A549 (cell line): ENCODE measurements around the gene FBXO15. TPM values are rescaled to one million over a fixed set of nuclear protein-coding genes. Genes with fewer than 3 reads are reported as not detected.

Source experiments
- ATAC-seq, 2 experiments: fragments of 200-7000 bp in 1 of 2; fragments of >200 bp in 1 of 2; cut with Nextera tagmentation in 1 of 2; cut with Tn5 transposase in 1 of 2; 3 replicates each; pipeline versions ENCODE4 v1.8.0 to v1.9.1; 2018 to 2020; ENCODE audit warnings: mild to moderate bottlenecking in 1 of 2, moderate library complexity in 1 of 2
- CTCF ChIA-PET: fragments of 300-600 bp; sonication (Branson Sonifier 250); formaldehyde crosslinking; extraction: SDS; loops from one replicate; lab custom pipeline; 2021; ENCODE audit warnings: antibody characterized with exemption, inconsistent platforms; lab: Yijun Ruan, JAX
- POLR2A ChIA-PET: fragments of 350-600 bp; formaldehyde crosslinking; extraction: SDS; loops from one replicate; lab custom pipeline; 2021; ENCODE audit warnings: antibody characterized with exemption, inconsistent platforms; lab: Yijun Ruan, JAX
- DNase-seq, 2 experiments: peaks; one replicate each; pipeline versions ENCODE4 v3.0.0 to v3.0.0-alpha.2; 2011 to 2016; ENCODE audit warnings: low read depth in 1 of 2, low spot score in 1 of 2
- FAIRE-seq: peaks from 2 replicates; lab custom pipeline; 2011; peaks lifted over from hg19 to GRCh38; lab: Jason Lieb, UNC
- H3K27ac ChIP-seq, 2 experiments: fragments of >200 bp; sonication (Bioruptor Twin); formaldehyde crosslinking; 3 replicates each; pipeline ENCODE4 v1.5.1; 2016 to 2017
- H3K4me1 ChIP-seq: fragments of >200 bp; sonication (Bioruptor Twin); formaldehyde crosslinking; 3 replicates; pipeline ENCODE4 v1.6.1; 2016
- H3K4me2 ChIP-seq: fragments of >200 bp; sonication (Bioruptor Twin); formaldehyde crosslinking; 3 replicates; pipeline ENCODE4 v1.6.1; 2016
- H3K4me3 ChIP-seq: fragments of >200 bp; sonication (Bioruptor Twin); formaldehyde crosslinking; 3 replicates; pipeline ENCODE4 v1.5.1; 2016
- H3K9me3 ChIP-seq: fragments of >200 bp; sonication (Bioruptor Twin); formaldehyde crosslinking; 3 replicates; pipeline ENCODE4 v1.6.1; 2016
- BHLHE40 ChIP-seq: IDR thresholded peaks from 2 replicates; pipeline ENCODE4 v1.6.1; 2012; ENCODE audit warnings: low read depth, low read length, inconsistent platforms
- CBX2 ChIP-seq: fragments of 200-600 bp; sonication (generic); IDR thresholded peaks from 2 replicates; pipeline ENCODE4 v1.6.1; 2016; ENCODE audit warnings: low read depth, mild to moderate bottlenecking, borderline replicate concordance
- ELK1 ChIP-seq: fragments of 150-350 bp; IDR thresholded peaks from 2 replicates; pipeline ENCODE4 v1.6.1; 2014; ENCODE audit warnings: low read depth, mild to moderate bottlenecking, low read length
- EP300 ChIP-seq, 2 experiments: fragments of >200 bp; sonication (Bioruptor Twin); formaldehyde crosslinking; IDR thresholded peaks; 2 replicates in 1 of 2; 3 replicates in 1 of 2; pipeline ENCODE4 v1.6.1; 2016 to 2017
- ESRRA ChIP-seq: fragments of 150-350 bp; IDR thresholded peaks from 2 replicates; pipeline ENCODE4 v1.6.1; 2014; ENCODE audit warnings: mild to moderate bottlenecking, low read length, borderline replicate concordance
- FOSB ChIP-seq: fragments of 250-450 bp; sonication (Bioruptor Pico); IDR thresholded peaks from 2 replicates; pipeline ENCODE4 v1.5.0; 2020; ENCODE audit warnings: mild to moderate bottlenecking, moderate library complexity
- HEYL ChIP-seq: fragments of 250-450 bp; sonication (Bioruptor Pico); IDR thresholded peaks from 2 replicates; pipeline ENCODE4 v1.8.0; 2021; ENCODE audit warnings: mild to moderate bottlenecking, moderate library complexity
- JUN ChIP-seq, 2 experiments: fragments of >200 bp; sonication (Bioruptor Twin); formaldehyde crosslinking; IDR thresholded peaks; 2 replicates in 1 of 2; 3 replicates in 1 of 2; pipeline ENCODE4 v1.6.1; 2016 to 2017
- JUNB ChIP-seq: fragments of >200 bp; sonication (Bioruptor Twin); formaldehyde crosslinking; IDR thresholded peaks from 2 replicates; pipeline ENCODE4 v1.6.1; 2016
- KDM5A ChIP-seq: fragments of 200-600 bp; sonication (generic); IDR thresholded peaks from 2 replicates; pipeline ENCODE4 v1.6.1; 2016; ENCODE audit warnings: antibody characterized with exemption, mild to moderate bottlenecking
- NFE2L2 ChIP-seq: fragments of 150-350 bp; conservative IDR thresholded peaks from 2 replicates; pipeline ENCODE4 v1.6.1; 2014; ENCODE audit warnings: low read length
- NR3C1 ChIP-seq: fragments of >200 bp; sonication (Bioruptor Twin); formaldehyde crosslinking; IDR thresholded peaks from 3 replicates; pipeline ENCODE4 v1.6.1; 2017
- POLR2A ChIP-seq: IDR thresholded peaks from 2 replicates; pipeline ENCODE4 v1.6.1; 2012; ENCODE audit warnings: mild to moderate bottlenecking, low read length
- POLR2AphosphoS2 ChIP-seq: conservative IDR thresholded peaks from 2 replicates; pipeline ENCODE4 v1.6.1; 2012; ENCODE audit warnings: low read length, improper control_type of control experiment, inconsistent platforms
- RAD21 ChIP-seq, 2 experiments: fragments of >200 bp in 1 of 2; sonication (Bioruptor Twin) in 1 of 2; formaldehyde crosslinking in 1 of 2; IDR thresholded peaks in 1 of 2; conservative IDR thresholded peaks in 1 of 2; 2 replicates in 1 of 2; 3 replicates in 1 of 2; pipeline ENCODE4 v1.6.1; 2012 to 2018; ENCODE audit warnings: inconsistent platforms in 1 of 2
- USF2 ChIP-seq: fragments of 450-650 bp; IDR thresholded peaks from 2 replicates; pipeline ENCODE4 v1.6.1; 2014; ENCODE audit warnings: antibody characterized with exemption
- ZC3H11A ChIP-seq: fragments of 450-650 bp; IDR thresholded peaks from 2 replicates; pipeline ENCODE4 v1.6.1; 2014; ENCODE audit warnings: antibody characterized with exemption, mild to moderate bottlenecking
- WGBS: methylation state at CpG from one replicate; pipeline ENCODE4 v1.1.6; 2017; ENCODE audit errors: missing lambda C conversion rate; 5-methylcytosine and 5-hydroxymethylcytosine counted together
- polyA plus RNA-seq, 4 experiments: library from polyadenylated mRNA; depleted of rRNA in 3 of 4; stranded (reverse); fragments of >200 nt; fragmentation: RNase III in 1 of 4; extraction: RNeasy Plus Mini Kit Qiagen cat#74134 plus additional on column Dnase treatment in 1 of 4; gene quantifications; 2 replicates in 3 of 4; 3 replicates in 1 of 4; pipeline ENCODE4 v1.2.3, GENCODE V29; 2011 to 2017
- TF ChIP-seq, protein P1 (sequence below): fragments of >200 bp; sonication (Bioruptor Twin); formaldehyde crosslinking; IDR thresholded peaks from 3 replicates; pipeline ENCODE4 v1.6.1; 2016
- TF ChIP-seq, protein P2 (sequence below): fragments of 250-450 bp; sonication (Bioruptor Pico); IDR thresholded peaks from 2 replicates; pipeline ENCODE4 v1.5.0; 2021; ENCODE audit warnings: mild to moderate bottlenecking, moderate library complexity, borderline replicate concordance
- TF ChIP-seq, protein P3 (sequence below): fragments of >200 bp; sonication (Bioruptor Twin); formaldehyde crosslinking; IDR thresholded peaks from 2 replicates; pipeline ENCODE4 v1.6.1; 2016
- TF ChIP-seq, protein P4 (sequence below): IDR thresholded peaks from 2 replicates; pipeline ENCODE4 v1.6.1; 2012

Gene FBXO15
- polyA plus RNA-seq, 2 of the 4 experiments (the other 2 are of a cell fraction): 1.3 to 2.3 TPM

DNA sequence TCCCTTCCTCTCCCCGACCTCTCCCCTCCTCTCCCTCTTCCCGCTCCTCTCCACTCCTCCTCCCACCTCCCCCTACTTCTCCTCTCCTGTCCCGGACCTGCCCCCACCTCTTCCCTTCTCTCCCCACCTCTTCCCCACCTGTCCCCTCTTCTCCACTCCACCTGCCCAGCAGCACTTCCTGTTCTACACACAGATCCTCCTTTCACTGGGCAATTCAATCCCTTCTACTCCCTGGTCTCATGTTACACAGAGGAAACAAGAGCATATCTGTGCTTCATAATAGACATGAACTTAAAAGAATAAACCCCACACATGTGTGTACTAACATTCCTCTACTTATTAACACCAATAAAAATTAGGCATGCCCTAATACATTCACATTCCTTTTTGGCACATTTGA, 35.5 kb upstream of the FBXO15 start:
- no peak overlapping the region for H3K4me2 ChIP-seq
- CTCF ChIA-PET: no interaction called here
- TF ChIP-seq CBX2 (no peak), FOSB (CRISPR knock-in tag) (no peak), KDM5A (no peak), ESRRA (no peak), HEYL (CRISPR knock-in tag) (no peak), ELK1 (no peak), RAD21 (conservative IDR thresholded peaks at IDR 0.05 in 1 of 2, IDR thresholded peaks at IDR 0.05 in 1 of 2) (no peak), NFE2L2 (no peak), USF2 (no peak), EP300 (IDR thresholded peaks at IDR 0.05) (no peak), POLR2A (no peak), JUNB (no peak), BHLHE40 (no peak), POLR2AphosphoS2 (no peak), NR3C1 (no peak), JUN (IDR thresholded peaks at IDR 0.05) (no peak), ZC3H11A (no peak)
- TF ChIP-seq, protein P1, sequence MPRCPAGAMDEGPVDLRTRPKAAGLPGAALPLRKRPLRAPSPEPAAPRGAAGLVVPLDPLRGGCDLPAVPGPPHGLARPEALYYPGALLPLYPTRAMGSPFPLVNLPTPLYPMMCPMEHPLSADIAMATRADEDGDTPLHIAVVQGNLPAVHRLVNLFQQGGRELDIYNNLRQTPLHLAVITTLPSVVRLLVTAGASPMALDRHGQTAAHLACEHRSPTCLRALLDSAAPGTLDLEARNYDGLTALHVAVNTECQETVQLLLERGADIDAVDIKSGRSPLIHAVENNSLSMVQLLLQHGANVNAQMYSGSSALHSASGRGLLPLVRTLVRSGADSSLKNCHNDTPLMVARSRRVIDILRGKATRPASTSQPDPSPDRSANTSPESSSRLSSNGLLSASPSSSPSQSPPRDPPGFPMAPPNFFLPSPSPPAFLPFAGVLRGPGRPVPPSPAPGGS: no peak
- TF ChIP-seq, protein P2, sequence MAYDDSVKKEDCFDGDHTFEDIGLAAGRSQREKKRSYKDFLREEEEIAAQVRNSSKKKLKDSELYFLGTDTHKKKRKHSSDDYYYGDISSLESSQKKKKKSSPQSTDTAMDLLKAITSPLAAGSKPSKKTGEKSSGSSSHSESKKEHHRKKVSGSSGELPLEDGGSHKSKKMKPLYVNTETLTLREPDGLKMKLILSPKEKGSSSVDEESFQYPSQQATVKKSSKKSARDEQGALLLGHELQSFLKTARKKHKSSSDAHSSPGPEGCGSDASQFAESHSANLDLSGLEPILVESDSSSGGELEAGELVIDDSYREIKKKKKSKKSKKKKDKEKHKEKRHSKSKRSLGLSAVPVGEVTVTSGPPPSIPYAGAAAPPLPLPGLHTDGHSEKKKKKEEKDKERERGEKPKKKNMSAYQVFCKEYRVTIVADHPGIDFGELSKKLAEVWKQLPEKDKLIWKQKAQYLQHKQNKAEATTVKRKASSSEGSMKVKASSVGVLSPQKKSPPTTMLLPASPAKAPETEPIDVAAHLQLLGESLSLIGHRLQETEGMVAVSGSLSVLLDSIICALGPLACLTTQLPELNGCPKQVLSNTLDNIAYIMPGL (CRISPR knock-in tag): no peak
- TF ChIP-seq, protein P3, sequence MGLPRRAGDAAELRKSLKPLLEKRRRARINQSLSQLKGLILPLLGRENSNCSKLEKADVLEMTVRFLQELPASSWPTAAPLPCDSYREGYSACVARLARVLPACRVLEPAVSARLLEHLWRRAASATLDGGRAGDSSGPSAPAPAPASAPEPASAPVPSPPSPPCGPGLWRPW: no peak
- H3K4me3 ChIP-seq: no peak overlapping the region
- H3K27ac ChIP-seq: no peak overlapping the region
- DNase-seq: no peak
- H3K9me3 ChIP-seq: no peaks in the 10 kb centered on the region
- no peak for ATAC-seq
- no peaks in the 10 kb centered on the region for H3K4me1 ChIP-seq
- no CpG with 5 or more reads among the region's 3 CpGs for WGBS
- POLR2A ChIA-PET: no interaction called here
- no peak for FAIRE-seq

DNA sequence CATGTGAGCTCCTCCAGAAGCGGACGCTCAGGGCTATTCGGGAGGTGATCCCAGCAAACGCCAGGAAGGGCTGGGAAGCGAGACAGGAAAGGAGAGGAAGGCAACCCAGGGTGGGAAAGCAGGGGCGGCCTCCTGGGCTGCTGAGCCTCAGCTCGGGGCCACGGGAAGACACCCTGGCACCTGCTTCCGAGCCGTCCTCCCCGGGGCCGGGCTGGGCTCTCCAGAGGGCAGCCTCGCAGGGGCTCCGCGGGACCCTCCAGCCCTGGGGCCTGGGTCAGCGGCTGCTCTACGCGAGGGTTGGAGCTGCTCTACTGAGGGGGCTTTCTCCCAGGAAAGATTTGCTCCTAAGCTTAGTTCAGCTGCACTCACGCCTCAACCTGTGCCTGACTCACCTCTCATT, 34.7 kb upstream of the FBXO15 start:
- no peak overlapping the region for H3K4me3 ChIP-seq
- POLR2A ChIA-PET: no interaction called here

More for the DNA sequence above, 34.7 kb upstream of the FBXO15 start:
- FAIRE-seq (no peak), DNase-seq (no peak), ATAC-seq (no peak)
- Histone ChIP-seq H3K4me2 (no peak overlapping the region), H3K27ac (no peak overlapping the region), H3K4me1 (no peaks in the 10 kb centered on the region)
- WGBS: 50% methylated on average over 1 of the region's 19 CpGs
- CTCF ChIA-PET: interaction anchor here (0.5 kb wide), 1 partner anchor 1043 kb away, joined by 5 read pairs; no protein-coding TSS in a partner anchor
- TF ChIP-seq, protein P4, sequence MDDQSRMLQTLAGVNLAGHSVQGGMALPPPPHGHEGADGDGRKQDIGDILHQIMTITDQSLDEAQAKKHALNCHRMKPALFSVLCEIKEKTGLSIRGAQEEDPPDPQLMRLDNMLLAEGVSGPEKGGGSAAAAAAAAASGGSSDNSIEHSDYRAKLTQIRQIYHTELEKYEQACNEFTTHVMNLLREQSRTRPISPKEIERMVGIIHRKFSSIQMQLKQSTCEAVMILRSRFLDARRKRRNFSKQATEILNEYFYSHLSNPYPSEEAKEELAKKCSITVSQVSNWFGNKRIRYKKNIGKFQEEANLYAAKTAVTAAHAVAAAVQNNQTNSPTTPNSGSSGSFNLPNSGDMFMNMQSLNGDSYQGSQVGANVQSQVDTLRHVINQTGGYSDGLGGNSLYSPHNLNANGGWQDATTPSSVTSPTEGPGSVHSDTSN: no peak
- TF ChIP-seq, all 56 proteins: peak for 0
- H3K9me3 ChIP-seq: no peaks in the 10 kb centered on the region
